Kidney (tissue), 14 donors: ENCODE results near the gene SMIM35. TPM values are rescaled to one million over a fixed set of nuclear protein-coding genes. Genes with fewer than 3 reads are reported as not detected.

Experiments used
- DNase-seq, 5 donors: peaks; one replicate each; pipeline ENCODE4 v3.0.0-alpha.2; 2013 to 2020
- FAIRE-seq: peaks from 2 replicates; lab custom pipeline; 2012; peaks lifted over from hg19 to GRCh38; lab: Jason Lieb, UNC
- H3K27ac ChIP-seq, 2 donors: one replicate each; pipeline ENCODE4 v1.7.0; 2013; ENCODE audit warnings: low read depth in 2 of 2, low read length in 2 of 2, inconsistent platforms in 1 of 2
- H3K27me3 ChIP-seq: one replicate; pipeline ENCODE4 v1.7.1; 2013; ENCODE audit warnings: low read length, inconsistent platforms; ENCODE audit not compliant: control insufficient read depth, insufficient read depth
- H3K36me3 ChIP-seq, 3 donors: one replicate each; pipeline versions ENCODE4 v1.7.0 to v1.7.1; 2013; ENCODE audit warnings: low read length in 3 of 3, control low read depth in 1 of 3, inconsistent platforms in 1 of 3; ENCODE audit not compliant: insufficient read depth in 3 of 3, control insufficient read depth in 2 of 3
- H3K4me1 ChIP-seq, 3 donors: one replicate each; pipeline versions ENCODE4 v1.7.0 to v1.7.1; 2013; ENCODE audit warnings: low read length in 3 of 3, inconsistent platforms in 1 of 3, low read depth in 1 of 3; ENCODE audit not compliant: control insufficient read depth in 2 of 3, insufficient read depth in 2 of 3
- H3K4me3 ChIP-seq, 3 donors: one replicate each; pipeline versions ENCODE4 v1.7.0 to v1.8.1; 2013; ENCODE audit warnings: low read length in 3 of 3, control low read depth in 1 of 3, inconsistent platforms in 1 of 3
- H3K9ac ChIP-seq, 3 donors: one replicate each; pipeline versions ENCODE4 v1.7.0 to v1.7.1; 2013; ENCODE audit warnings: low read length in 3 of 3, control low read depth in 1 of 3, inconsistent platforms in 1 of 3
- H3K9me3 ChIP-seq, 3 donors: one replicate each; pipeline versions ENCODE4 v1.7.0 to v1.7.1; 2013; ENCODE audit warnings: low read length in 3 of 3, control low read depth in 1 of 3, inconsistent platforms in 1 of 3; ENCODE audit not compliant: control insufficient read depth in 2 of 3, insufficient read depth in 1 of 3
- CTCF ChIP-seq: IDR thresholded peaks from 3 replicates; pipeline ENCODE4 v1.5.1; 2012; ENCODE audit warnings: mild to moderate bottlenecking, moderate library complexity, borderline replicate concordance; ENCODE audit not compliant: insufficient read depth; ENCODE audit errors: extremely low read depth
- intact Hi-C: fragments of 100-400 bp; cut with DNase I; formaldehyde crosslinking; loops from one replicate; pipeline ENCODE4 v1.11.1; 2022
- polyA plus RNA-seq: library from polyadenylated mRNA; stranded (reverse); fragments of 350-450 nt; fragmentation: Illumina TruSeq; extraction: RNeasy Lipid Tissue Mini Kit (QIAGEN cat#74804); gene quantifications from one replicate; pipeline ENCODE4 v1.2.3, GENCODE V29; 2014; ENCODE audit warnings: low read depth, low replicate concordance; ENCODE audit not compliant: insufficient read depth
- total RNA-seq: library from RNA; stranded (reverse); fragmentation: NEBNext Ultra II Directional; extraction: Animal tissue kit (Norgen Biotek cat#: 25700); gene quantifications from one replicate; pipeline ENCODE4 v1.2.1, GENCODE V29; 2021
- donor health status: control.
- donor health status: control.
- donor health status: control.
- donor health status: control.
- donor health status: control.
- donor health status: DM: yes; HTN: yes; CAD: no.
- donor health status: Normal renal cell carcinoma (clear cell type).

SMIM35 gene
- total and polyA plus RNA-seq, 2 donors from 2014 or later, result 0.80 TPM; not detected in 1

- Histone ChIP-seq H3K9ac (no peak overlapping the region), H3K9me3 (no peaks in the 10 kb centered on the region), H3K27me3 (no peaks in the 10 kb centered on the region), H3K36me3 (no peaks in the 10 kb centered on the region), H3K4me1 (peaks cover 0 to 2% (median 0%) of the 10 kb centered on the region in 3 donors), H3K27ac (no peak overlapping the region), H3K4me3 (no peak overlapping the region)
- DNase-seq (no peak), FAIRE-seq (no peak)
- no peak for TF ChIP-seq CTCF
- intact Hi-C loops, result loop anchor here (10.0 kb wide), 1 partner anchor 208 kb away; no protein-coding TSS in a partner anchor
Observed at GRCh38 chr11:118052581-118053206, 34.1 kb downstream of the SMIM35 start.

- H3K27ac ChIP-seq, result no peak overlapping the region
- FAIRE-seq (no peak), DNase-seq (no peak)
- no peaks in the 10 kb centered on the region for H3K36me3 ChIP-seq
- H3K4me3 ChIP-seq, result no peak overlapping the region
- H3K4me1 ChIP-seq, result peaks cover 0 to 2% (median 0%) of the 10 kb centered on the region in 3 donors
- TF ChIP-seq CTCF, result no peak
- no peak overlapping the region for H3K9ac ChIP-seq
- H3K9me3 ChIP-seq, result no peaks in the 10 kb centered on the region
- no peaks in the 10 kb centered on the region for H3K27me3 ChIP-seq
- intact Hi-C loops, result loop anchor here (10.0 kb wide), 1 partner anchor 207 kb away; no protein-coding TSS in a partner anchor
Observed at GRCh38 chr11:118051611-118052461, 34.9 kb downstream of the SMIM35 start.

- H3K27ac ChIP-seq, result no peak overlapping the region
- no peak for TF ChIP-seq CTCF
- H3K27me3 ChIP-seq, result no peaks in the 10 kb centered on the region
- no peak for FAIRE-seq
- no peaks in the 10 kb centered on the region for H3K9me3 ChIP-seq
- DNase-seq, result no peak
- H3K4me3 ChIP-seq, result no peak overlapping the region
- H3K9ac ChIP-seq, result no peak overlapping the region
- H3K4me1 ChIP-seq, result peaks cover 0 to 2% (median 0%) of the 10 kb centered on the region in 3 donors
- no peaks in the 10 kb centered on the region for H3K36me3 ChIP-seq
- intact Hi-C loops, result loop anchor here (10.0 kb wide), 1 partner anchor 206 kb away; no protein-coding TSS in a partner anchor
Observed at GRCh38 chr11:118051136-118051610, 35.6 kb downstream of the SMIM35 start.
